Activated T-cell treated with anti-CD3 and anti-CD28 coated beads for 48 hours (primary cell): Measurements from ENCODE around the gene SERPINA4.

Source experiments
- DNase-seq: peaks from one replicate; pipeline ENCODE4 v3.0.0-alpha.2; 2020; ENCODE audit warnings: low read depth

SERPINA4 gene

GRCh38 chr14:94542811-94543440 lies 18.3 kb upstream of the SERPINA4 start:
- no peak for DNase-seq

- no peak for DNase-seq
These were observed 17.7 kb upstream of the SERPINA4 start for GRCh38 chr14:94543449-94544124.

- DNase-seq: no peak
These were observed 16.5 kb upstream of the SERPINA4 start for GRCh38 chr14:94544726-94545125.

GRCh38 chr14:94545131-94545841 lies 16.0 kb upstream of the SERPINA4 start:
- no peak for DNase-seq

- no peak for DNase-seq
These were observed 14.0 kb upstream of the SERPINA4 start for GRCh38 chr14:94547151-94547680.

- no peak for DNase-seq
These were observed 13.5 kb upstream of the SERPINA4 start for GRCh38 chr14:94547726-94548125.

GRCh38 chr14:94548131-94548998 lies 12.9 kb upstream of the SERPINA4 start:
- DNase-seq: no peak

- peak; percentile 49 for DNase-seq
These were observed 11.9 kb upstream of the SERPINA4 start for GRCh38 chr14:94548999-94549985.

GRCh38 chr14:94550041-94550440 lies 11.2 kb upstream of the SERPINA4 start:
- no peak for DNase-seq

- DNase-seq: no peak
These were observed 5.3 kb upstream of the SERPINA4 start for GRCh38 chr14:94555991-94556390.

GRCh38 chr14:94557327-94557726 lies 3.9 kb upstream of the SERPINA4 start:
- DNase-seq: no peak

- DNase-seq: no peak
These were observed 2.4 kb upstream of the SERPINA4 start for GRCh38 chr14:94558842-94559241.

- no peak for DNase-seq
These were observed 1.5 kb upstream of the SERPINA4 start for GRCh38 chr14:94559638-94560290.

- DNase-seq: no peak
These were observed 964 bp upstream of the SERPINA4 start for GRCh38 chr14:94560291-94560665.

GRCh38 chr14:94561656-94562010 lies 391 bp downstream of the SERPINA4 start:
- DNase-seq: no peak

- DNase-seq: no peak
These were observed 780 bp downstream of the SERPINA4 start for GRCh38 chr14:94562022-94562421.

GRCh38 chr14:94562941-94563883 lies 2.0 kb downstream of the SERPINA4 start:
- DNase-seq: no peak

GRCh38 chr14:94564381-94564780 lies 3.1 kb downstream of the SERPINA4 start:
- no peak for DNase-seq

- no peak for DNase-seq
These were observed 6.9 kb downstream of the SERPINA4 start for GRCh38 chr14:94568186-94568585.
